ENCODE results near the gene SRA1. TPM values are rescaled to one million over a fixed set of nuclear protein-coding genes. Genes with fewer than 3 reads are reported as not detected.

The SRA1 gene
- total and polyA plus RNA-seq, 2 experiments from 2014 or later, result 26.5 to 66.4 TPM

DNA sequence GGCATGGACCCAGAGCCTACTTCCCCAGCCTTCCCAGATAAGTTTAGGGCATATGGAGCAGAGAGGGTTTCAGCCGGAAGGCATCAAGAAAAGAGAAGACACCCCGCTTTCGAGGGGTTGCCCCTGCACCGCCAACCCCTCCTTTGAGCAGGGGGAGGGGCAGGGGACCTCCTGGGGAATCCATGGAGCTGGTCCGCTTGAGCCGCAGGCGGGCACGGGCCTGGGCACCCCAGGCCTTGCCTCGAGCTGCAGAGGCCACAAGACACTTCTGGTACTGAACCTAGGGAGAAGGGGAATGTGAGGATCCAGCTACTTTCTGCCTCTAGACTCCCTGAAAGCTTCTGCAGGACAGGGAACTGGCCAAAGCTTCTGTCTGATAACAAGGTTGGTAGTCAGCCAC lies 1.3 kb upstream of the SRA1 start:
- peak overlapping the region; percentile 95 for H3K27ac ChIP-seq
- H4K20me1 ChIP-seq (ENCODE audit: insufficient read depth, poor library complexity, severe bottlenecking), result peaks cover 5% of the 10 kb centered on the region

DNA sequence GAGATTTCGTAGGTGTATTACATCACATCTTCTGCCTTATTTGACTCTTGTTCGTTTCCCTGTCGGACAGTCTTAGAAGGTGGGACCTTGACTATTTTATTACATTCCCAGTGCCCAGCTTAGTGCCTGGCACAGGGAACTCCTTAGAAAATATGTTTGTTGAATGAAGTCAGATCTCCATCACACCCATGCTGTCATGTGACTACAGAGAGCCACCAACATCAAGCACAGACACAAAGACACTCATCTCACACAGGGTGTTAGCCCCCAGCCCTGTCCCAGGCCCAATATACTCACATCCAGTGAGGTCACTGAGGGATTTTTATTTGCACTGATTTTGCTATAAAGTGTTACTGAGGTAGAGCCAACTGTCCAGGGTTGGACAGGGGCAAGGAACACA lies 692 bp upstream of the SRA1 start:
- peaks cover 12% of the 10 kb centered on the region for H3K4me1 ChIP-seq (ENCODE audit: insufficient read depth)
- 91% methylated on average over 3 of the region's 3 CpGs for WGBS (ENCODE audit: low lambda C conversion rate, missing lambda C conversion rate)

More for the DNA sequence above, 1.3 kb upstream of the SRA1 start:
- Histone ChIP-seq H2AFZ (no peak overlapping the region), H3K4me3 (no peak overlapping the region), H3K9me2 (replicated peaks; ENCODE audit: insufficient read depth) (no peaks in the 10 kb centered on the region), H3K4me2 (no peak overlapping the region), H3K27me3 (no peaks in the 10 kb centered on the region), H3K36me3 (replicated peaks; ENCODE audit: insufficient read depth, low read depth) (no peaks in the 10 kb centered on the region), H3K9me3 (ENCODE audit: low read depth) (no peaks in the 10 kb centered on the region), H3K79me2 (peaks cover 45% of the 10 kb centered on the region), H3K4me1 (ENCODE audit: insufficient read depth) (peaks cover 12% of the 10 kb centered on the region)
- TF ChIP-seq, protein P1, sequence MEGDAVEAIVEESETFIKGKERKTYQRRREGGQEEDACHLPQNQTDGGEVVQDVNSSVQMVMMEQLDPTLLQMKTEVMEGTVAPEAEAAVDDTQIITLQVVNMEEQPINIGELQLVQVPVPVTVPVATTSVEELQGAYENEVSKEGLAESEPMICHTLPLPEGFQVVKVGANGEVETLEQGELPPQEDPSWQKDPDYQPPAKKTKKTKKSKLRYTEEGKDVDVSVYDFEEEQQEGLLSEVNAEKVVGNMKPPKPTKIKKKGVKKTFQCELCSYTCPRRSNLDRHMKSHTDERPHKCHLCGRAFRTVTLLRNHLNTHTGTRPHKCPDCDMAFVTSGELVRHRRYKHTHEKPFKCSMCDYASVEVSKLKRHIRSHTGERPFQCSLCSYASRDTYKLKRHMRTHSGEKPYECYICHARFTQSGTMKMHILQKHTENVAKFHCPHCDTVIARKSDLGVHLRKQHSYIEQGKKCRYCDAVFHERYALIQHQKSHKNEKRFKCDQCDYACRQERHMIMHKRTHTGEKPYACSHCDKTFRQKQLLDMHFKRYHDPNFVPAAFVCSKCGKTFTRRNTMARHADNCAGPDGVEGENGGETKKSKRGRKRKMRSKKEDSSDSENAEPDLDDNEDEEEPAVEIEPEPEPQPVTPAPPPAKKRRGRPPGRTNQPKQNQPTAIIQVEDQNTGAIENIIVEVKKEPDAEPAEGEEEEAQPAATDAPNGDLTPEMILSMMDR (IDR thresholded peaks at IDR 0.05; ENCODE audit: poor library complexity), result no peak
- TF ChIP-seq EZH2 (IDR thresholded peaks at IDR 0.05; ENCODE audit: borderline replicate concordance) (no peak), EZH2phosphoT487 (IDR thresholded peaks at IDR 0.05; ENCODE audit: low read depth, severe bottlenecking, unreplicated experiment) (no peak)
- 98% methylated on average over 9 of the region's 9 CpGs for WGBS (ENCODE audit: low lambda C conversion rate, missing lambda C conversion rate)
- no peak for DNase-seq (ENCODE audit: low spot score)

DNA sequence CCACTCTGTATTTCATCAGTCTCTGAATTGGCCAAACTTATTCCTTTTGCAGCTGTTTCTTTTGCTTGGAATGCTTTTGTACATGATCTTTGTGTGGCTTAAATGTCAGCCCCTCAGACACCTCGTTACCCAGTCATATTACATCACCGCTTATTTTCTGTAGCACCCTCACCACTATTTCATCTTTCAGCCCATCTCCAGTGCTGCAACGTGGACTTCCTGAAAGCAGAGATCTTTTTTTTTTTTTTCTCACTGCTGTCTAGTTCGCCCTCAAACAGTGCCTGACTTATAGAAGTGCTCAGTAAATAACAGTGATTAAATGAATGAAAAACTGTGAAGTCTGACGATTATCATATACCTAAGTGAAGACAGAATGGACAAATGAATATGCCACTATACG lies 835 bp downstream of the SRA1 start:
- Histone ChIP-seq H3K4me1 (ENCODE audit: insufficient read depth) (peaks cover 12% of the 10 kb centered on the region), H3K9me2 (replicated peaks; ENCODE audit: insufficient read depth) (no peaks in the 10 kb centered on the region), H2AFZ (no peak overlapping the region), H3K27me3 (no peaks in the 10 kb centered on the region), H3K27ac (peak overlapping the region; percentile 95), H3K36me3 (replicated peaks; ENCODE audit: insufficient read depth, low read depth) (no peaks in the 10 kb centered on the region), H3K79me2 (peaks cover 48% of the 10 kb centered on the region), H4K20me1 (ENCODE audit: insufficient read depth, poor library complexity, severe bottlenecking) (peaks cover 5% of the 10 kb centered on the region), H3K4me2 (peak overlapping the region; percentile 80), H3K4me3 (peak overlapping the region; percentile 92), H3K9me3 (ENCODE audit: low read depth) (no peaks in the 10 kb centered on the region)
- WGBS (ENCODE audit: low lambda C conversion rate, missing lambda C conversion rate), result 6% methylated on average over 6 of the region's 6 CpGs
- no peak for DNase-seq (ENCODE audit: low spot score)
- TF ChIP-seq EZH2 (IDR thresholded peaks at IDR 0.05; ENCODE audit: borderline replicate concordance) (no peak), EZH2phosphoT487 (IDR thresholded peaks at IDR 0.05; ENCODE audit: low read depth, severe bottlenecking, unreplicated experiment) (no peak)
- TF ChIP-seq, protein P1 (IDR thresholded peaks at IDR 0.05; ENCODE audit: poor library complexity), result no peak

More for the DNA sequence above, 692 bp upstream of the SRA1 start:
- H3K27me3 ChIP-seq, result no peaks in the 10 kb centered on the region
- peaks cover 45% of the 10 kb centered on the region for H3K79me2 ChIP-seq
- H3K4me3 ChIP-seq, result no peak overlapping the region
- H4K20me1 ChIP-seq (ENCODE audit: insufficient read depth, poor library complexity, severe bottlenecking), result peaks cover 5% of the 10 kb centered on the region
- peak overlapping the region; percentile 80 for H3K4me2 ChIP-seq
- H3K9me3 ChIP-seq (ENCODE audit: low read depth), result no peaks in the 10 kb centered on the region
- H3K9me2 ChIP-seq (replicated peaks; ENCODE audit: insufficient read depth), result no peaks in the 10 kb centered on the region
- H3K27ac ChIP-seq, result peak overlapping the region; percentile 95
- peak overlapping the region; percentile 78 for H2AFZ ChIP-seq
- TF ChIP-seq, protein P1 (IDR thresholded peaks at IDR 0.05; ENCODE audit: poor library complexity), result no peak
- TF ChIP-seq EZH2 (IDR thresholded peaks at IDR 0.05; ENCODE audit: borderline replicate concordance), result no peak
- no peak for TF ChIP-seq EZH2phosphoT487 (IDR thresholded peaks at IDR 0.05; ENCODE audit: low read depth, severe bottlenecking, unreplicated experiment)
- no peak for DNase-seq (ENCODE audit: low spot score)
- no peaks in the 10 kb centered on the region for H3K36me3 ChIP-seq (replicated peaks; ENCODE audit: insufficient read depth, low read depth)

Data from hepatocyte (in vitro differentiated cells).